ENCODE measurements around the gene KDM4C.
"Not testable (repeated sequence)": the region's sequence is repeated elsewhere in the genome, so short reads cannot be mapped to it uniquely, and the experiment has no call there.

The KDM4C gene

DNA sequence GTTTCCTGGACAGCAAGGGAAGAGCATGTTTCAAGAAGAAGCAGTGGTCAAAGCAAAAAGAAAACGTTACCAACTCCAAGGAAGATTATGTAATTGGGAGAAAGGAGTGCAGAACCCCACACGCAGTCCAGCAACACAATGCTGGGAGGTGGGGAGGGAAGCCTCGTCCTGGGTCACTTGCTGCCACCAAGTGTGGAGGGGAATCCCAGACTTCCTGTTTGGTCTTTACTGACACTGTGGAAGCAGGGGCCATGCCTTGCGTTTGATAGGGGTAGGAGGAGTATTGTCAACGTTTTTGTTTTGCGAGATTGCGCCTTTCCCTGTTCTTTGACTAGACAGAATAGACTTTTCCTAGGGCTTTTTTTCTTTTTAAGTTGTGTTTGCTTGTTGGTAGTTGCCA is 421.0 kb downstream of the KDM4C start:
- DNase-seq: no peak

DNA sequence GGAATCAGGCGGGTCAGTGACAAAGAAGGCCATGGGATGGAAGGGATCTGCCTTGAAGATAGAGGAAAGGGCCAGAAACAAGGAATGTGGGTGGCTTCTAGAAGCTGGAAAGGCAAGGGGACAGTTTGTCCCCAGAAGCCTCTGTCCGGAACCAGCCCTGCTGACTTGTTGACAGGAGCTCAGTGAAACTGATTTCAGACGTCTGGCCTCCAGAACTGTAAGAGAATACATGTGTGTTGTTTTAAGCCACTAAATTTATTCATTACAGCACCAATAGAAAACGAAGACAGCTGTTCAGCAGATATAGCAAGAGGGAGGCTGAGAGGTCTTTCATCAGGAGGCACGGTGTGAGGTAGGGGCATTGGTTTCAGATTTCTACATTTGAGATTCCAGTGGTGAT is 422.5 kb downstream of the KDM4C start:
- no peak for DNase-seq

DNA sequence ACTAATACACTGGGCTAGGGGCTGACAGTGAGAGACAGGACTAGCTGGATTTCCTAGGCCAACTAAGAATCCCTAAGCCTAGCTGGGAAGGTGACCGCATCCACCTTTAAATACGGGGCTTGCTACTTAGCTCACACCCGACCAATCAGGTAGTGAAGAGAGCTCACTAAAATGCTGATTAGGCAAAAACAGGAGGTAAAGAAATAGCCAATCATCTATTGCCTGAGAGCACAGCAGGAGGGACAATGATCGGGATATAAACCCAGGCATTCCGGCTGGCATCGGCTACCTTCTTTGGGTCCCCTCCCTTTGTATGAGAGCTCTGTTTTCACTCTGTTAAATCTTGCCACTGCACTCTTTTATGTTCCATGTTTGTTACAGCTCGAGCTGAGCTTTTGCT is 425.4 kb downstream of the KDM4C start:
- not testable (repeated sequence) for DNase-seq

DNA sequence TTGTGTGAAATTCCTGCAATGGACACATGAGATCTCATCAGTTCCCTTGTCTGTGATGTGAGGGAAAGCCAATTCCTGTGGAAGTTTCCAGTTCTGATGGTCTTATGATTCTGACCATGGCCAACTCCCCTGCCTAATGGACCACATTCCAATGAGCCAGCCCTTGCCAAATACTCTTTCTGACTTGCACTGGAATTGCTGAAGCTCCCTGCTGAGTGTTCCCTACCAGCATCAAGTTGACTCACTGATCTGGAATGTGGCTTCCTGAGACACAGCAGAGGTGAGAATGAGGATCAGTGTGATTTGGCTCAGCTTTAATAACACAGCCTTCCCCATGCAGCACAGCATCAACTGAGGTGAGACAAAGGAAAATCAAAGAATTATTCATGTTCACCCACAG is 427.8 kb downstream of the KDM4C start:
- no peak for DNase-seq

DNA sequence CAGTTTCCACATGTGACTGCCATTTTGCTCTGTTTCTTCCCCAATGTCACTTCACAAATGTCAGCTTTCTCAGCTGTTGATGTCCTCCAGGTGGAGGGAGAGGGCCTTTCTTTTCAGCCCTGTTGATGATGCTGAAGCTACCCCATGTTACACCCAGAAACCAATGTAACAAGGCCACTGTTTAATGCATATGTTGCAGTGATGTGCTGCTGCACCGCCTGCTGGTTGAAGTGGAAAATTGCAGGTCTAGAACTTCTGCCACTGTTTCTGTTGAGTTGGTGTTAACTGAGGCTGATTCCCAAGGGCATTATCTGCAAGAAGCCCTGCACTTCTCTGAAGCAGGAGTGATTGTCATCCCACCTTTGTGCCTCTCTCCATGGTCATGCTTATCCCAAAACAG is 428.4 kb downstream of the KDM4C start:
- DNase-seq: peak; percentile 45

DNA sequence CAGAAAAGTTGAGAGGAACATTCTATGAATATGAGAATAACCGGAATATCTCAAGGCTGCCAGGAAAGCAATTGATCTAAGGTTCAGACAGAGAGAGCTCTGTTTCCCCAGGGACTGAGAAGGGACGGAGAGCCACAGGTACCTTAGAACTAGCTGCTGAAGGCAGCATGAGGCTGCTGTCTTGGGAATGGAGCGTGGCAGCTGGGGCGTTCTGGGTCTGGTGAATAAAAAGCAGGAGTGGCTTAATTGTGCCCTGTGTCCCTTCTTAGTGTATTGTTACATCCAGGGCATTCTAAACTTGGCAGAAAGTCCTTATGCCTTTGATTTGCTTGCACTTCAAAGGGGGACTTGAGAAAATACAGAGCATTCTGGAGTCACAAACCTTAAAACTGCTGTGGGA is 434.5 kb downstream of the KDM4C start:
- DNase-seq: no peak

DNA sequence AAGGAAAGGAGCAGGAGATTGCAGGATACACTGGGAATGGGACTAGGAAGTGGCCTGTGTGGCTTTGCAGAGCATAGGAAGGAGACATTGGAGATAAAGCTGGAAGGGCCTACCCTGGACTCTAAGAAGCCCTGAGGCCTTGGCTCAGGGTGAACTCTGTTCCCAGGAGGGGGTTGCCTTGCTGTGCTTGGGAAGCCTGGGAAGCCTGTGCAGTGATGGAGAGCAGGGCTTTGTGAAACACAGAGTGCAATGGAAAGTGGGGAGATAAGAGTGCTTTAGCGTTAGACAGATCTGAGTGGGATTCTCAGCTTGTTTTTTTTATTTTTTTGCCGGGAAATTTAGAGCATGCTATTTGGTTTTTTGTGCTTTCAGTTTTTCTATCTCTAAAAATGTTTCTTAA is 437.8 kb downstream of the KDM4C start:
- DNase-seq: no peak

DNA sequence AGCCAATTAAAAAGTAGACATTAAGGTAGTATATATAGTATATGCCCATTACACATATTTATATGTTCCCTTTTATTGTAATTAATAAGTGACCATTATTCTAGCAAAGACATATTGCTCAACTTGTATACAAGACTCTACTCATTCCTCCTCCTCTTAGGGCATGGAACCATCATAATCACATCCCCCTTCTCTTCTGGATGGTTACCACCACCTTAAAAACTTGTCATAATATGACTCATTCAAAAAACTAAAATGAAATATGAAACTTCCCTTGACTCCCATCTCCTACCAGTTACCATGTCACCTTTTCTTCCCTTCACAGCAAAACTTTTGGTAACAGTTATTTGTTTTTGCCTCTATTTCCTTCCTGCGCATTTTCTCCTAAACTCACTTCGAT is 438.7 kb downstream of the KDM4C start:
- no peak for DNase-seq

DNA sequence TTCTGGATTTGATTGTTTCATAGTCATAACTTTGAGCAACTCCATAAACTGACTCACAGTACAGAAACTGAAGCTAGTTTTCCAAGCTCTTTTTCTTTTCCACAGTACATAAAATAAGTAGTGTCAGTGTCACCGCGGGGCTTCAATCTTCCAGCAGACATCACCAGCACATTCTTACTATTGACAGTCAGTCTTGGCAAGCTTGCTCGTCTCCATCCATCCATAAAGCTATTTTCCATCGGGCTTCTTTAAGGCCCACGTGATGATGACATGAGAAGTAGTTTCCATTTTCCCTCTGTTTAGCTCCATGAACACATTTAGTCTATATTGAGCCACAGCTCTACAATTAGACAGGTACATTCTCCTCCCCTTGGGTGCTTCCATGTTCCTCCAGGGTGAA is 443.4 kb downstream of the KDM4C start:
- no peak for DNase-seq

DNA sequence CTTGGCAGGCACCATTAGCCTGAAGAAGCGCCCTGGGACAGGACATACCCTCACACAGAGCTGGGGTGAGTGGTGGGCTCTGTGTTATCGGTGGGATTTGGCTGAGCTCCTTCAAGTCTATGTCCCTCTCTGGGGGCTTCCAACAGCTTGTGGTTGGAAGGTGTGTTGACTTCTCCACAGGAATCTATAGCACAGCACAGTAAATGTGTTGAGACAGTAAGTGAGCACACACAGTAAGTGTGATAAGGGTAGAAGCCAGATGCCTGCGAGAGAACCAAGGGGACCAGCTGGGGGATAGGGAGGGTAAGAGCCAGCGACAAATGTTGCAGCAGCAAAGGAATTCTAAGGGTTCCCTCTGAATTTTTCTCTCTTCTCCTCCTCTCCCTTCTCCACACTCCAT is 448.0 kb downstream of the KDM4C start:
- DNase-seq: no peak

DNA sequence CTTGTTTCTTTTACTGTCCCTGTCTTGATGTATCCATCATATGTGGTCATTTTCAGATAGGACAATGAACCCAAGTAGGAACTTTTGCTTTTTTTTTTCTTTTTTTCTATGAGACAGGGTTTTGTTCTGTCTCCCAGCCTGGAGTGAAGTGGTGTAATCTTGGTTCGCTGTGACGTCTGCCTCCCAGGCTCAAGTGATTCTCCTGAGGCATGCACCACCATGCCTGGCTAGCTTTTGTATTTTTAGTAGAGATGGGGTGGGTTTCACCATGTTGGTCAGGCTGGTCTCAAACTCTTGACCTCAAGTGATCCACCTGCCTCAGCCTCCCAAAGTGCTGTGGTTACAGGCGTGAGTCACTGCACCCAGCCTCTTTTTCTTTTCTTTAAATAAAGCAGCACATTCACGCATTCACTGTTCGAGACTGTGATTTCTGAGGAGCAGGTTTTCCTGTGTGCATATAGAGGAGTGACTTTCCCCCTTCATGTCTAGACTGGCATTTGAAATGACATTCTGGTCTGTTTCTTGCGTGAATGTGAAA is 448.5 kb downstream of the KDM4C start:
- no peak for DNase-seq

DNA sequence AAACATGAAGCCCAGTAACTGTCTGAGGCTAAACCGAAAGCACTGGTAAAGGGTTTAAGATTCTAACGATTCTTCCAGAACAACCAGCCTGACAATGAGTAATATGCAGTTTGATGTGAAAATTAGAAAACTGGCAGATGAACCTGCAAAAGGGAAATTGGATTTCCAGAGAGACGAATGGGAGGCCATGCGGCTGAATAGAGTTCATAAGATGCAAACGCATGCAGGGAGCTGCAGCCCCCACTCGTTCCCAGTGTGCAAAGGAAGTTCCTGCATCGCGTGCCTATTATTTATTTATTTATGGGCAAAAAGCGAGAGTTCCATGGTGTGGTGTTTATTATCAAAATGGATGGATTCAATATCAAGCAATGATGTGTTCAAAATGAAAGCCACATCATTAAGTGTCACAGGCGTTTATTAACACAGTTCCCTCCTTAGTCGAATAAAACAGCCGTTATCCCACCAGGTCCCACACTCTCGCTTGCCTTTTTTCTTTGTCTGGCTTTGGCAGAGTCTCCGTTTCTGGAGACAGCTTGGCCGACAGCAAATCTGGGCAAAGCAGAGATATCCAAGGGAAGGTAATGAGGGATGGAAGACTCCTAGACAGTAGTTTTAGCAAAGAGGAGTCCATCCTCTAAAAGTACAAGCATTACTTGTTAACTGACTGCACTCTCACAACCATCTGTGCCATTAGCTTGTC is 451.4 kb downstream of the KDM4C start:
- DNase-seq: no peak

DNA sequence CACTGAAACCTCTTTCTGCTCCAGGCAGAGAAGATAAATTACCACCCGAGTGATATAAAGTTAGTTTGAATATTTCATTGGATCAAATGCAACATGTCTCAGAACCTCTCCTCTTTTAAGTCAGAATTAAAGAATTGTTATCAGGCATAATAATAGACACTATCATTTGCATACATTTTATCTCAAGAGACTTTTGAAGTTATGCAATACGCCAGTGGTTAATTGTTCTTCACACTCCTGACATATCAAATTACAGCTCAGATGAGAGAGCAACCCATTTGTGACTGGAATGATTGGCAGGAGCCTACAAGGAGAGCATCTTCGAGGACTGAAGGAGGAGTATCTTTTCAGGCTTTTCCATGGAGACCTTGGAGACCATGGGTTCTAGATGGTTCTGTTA is 452.2 kb downstream of the KDM4C start:
- no peak for DNase-seq

DNA sequence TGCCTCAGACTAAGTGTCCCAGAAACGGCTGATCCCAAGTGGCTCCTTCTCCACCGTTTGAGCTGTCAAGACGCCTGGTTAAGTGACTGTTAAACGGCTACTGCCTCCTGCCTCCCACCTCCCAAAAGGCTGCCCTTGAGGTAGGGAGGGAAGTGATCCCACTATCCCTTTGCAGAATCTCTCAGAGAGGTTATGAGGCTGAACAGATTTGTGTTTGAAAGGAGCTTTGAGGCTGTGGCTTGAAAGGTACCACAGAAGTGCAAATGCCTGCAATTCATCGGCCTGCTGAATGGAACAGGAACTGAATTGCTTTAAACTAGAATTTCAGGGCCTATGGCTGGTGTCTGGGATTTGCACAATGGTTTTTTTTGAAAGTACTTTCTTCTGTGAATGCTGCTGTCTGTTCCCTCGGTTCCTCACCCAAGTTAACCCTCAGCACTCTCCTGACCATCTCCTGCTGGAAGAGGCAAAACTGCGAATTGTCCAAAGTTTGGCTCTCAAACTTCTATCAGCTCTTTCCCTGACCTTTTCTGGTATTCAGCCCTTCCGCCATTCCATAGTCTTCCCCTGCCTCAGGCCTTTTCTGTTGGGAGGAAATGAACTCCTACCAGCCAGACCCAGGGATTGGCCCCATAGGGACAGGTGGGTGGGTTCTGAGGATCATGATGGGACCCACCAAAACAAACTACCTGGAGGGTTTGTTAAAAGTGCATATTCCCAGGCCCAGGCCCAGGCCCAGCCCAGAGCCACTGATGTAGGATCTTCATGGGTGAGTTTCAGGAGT is 453.3 kb downstream of the KDM4C start:
- DNase-seq: no peak

DNA sequence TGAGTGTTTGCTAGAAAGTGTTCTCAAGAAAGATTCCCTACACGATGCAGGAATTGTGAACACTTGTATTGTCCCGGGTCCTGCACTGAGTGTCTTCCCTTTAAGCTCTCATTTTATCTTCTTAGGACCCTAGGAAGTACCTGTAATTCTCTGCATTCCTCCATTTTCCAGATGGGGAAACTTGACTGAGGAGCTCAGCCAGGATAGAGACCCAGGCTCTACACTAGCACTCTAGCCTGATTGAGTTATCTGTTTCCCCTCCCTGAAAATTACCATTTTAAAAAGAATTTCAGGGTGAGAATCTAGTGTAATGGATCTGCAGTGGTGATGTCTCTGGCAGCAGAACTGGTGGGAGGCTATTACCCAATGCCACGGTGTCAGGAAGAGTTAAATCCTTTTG is 453.9 kb downstream of the KDM4C start:
- DNase-seq: no peak

DNA sequence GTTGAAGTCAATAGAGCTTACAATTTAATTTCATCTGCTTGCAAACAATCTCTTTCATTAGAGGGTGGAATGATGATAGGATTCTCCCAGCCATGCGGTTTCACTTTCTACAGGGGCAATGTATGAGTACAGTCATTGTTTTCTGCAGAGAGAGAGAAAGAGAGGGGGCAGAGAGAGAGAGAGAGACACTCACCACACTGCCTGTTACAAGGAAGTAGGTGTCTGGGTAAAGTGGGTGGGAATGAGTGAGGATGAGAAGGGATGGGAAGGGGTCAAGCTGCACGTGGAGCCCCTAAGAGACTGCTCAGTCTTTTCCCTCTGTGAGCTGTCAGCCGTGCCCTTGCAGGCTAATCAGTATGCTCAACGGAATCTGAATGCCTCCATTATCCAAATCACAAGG is 454.3 kb downstream of the KDM4C start:
- no peak for DNase-seq

DNA sequence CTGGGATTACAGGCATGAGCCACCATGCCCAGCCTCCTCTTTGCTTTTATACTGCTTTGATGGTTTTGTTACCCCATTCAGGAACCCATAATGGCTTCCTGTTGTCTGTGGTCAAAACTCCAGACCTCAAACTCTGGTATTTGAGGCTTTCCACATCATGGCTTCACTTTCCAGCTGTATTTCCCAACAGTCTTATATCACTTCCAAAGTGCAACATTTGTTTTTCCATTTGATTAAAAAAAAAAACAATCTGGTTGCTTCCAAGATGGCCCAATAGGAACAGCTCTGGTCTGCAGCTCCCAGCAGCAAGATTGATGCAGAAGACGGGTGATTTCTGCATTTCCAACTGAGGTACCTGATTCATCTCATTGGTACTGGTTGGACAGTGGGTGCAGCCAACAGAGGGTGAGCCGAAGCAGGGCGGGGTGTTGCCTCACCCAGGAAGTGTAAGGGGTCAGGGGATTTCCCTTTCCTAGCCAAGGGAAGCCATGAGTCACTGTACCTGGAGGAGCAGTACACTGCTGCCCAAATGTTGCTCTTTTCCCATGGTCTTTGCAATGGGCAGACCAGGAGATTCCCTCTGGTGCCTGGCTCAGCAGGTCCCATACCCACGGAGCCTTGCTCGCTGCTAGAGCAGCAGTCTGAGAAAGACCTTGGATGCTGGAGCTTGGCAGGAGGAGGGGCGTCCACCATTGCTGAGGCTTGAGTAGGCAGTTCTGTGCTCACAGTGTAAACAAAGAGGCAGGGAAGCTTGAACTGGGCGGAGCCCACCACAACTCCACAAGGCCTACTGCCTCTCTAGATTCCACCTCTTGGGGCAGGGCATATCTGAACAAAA is 458.4 kb downstream of the KDM4C start:
- DNase-seq: peak; percentile 68

DNA sequence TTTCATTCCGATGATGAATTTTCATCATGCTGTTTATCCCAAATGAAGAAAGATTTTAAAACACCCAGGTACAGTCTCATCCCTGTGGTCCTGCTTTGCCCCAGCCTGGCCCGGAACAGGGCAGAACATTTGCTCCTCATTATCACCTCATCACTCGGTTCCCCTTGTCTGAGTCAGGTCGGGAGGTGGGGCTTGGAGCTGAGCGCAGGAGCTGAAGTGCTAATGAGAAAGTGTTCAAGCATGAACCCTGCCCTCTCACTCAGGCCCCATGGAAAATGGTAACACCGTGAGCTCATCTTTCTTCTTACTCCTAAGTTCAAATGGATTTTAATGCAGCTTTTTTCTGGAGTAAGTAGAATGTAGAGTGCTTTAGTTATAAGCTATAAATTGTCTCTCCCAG is 466.2 kb downstream of the KDM4C start:
- no peak for DNase-seq

All from MV-4-11 (cell line).